Ammon's horn (tissue), 1 donor: ENCODE results near the gene CFAP57.

Experiments used
- DNase-seq: peaks from one replicate; pipeline ENCODE4 v3.0.0-alpha.2; 2016; ENCODE audit warnings: low spot score

CFAP57 gene

DNA sequence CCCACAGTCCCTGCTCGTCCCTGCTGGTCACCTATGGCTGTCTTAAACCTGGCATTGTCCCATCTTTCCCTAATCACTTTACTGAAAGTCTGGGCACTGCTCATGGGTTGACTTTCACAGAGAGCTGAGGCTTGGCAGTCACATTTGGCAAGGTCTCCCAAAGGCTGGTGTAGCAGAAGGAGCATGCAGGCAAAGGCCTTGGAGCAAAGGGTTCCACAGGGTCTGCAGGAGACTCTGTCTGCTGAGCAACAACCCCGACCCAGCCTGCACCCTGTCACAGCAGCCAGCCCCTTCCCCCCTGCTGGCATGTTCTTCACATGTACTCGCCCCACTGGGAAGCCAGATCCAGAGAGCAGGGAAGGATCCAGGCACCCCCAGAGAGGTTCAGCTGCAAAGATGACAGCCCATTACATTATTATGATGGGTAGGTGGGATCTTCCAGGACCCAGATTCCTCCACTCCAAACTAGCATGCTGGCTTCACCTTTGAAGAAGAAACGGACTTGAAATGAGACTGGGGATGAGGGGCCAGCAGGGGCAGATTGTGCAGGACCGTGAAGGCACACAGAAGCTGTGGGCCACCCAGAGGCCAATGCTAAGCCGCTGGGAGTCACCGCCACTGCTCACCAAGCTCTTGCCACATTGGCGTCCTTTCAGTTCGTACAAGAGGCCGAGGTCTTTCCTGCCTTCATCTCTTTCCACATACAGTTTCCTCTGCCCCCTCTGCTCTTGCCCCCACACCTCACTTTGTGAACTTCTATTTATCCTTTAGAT, 83.5 kb downstream of the CFAP57 start:
- DNase-seq, result no peak

- no peak for DNase-seq
Observed at GRCh38 chr1:43256675-43257570, 84.8 kb downstream of the CFAP57 start.

GRCh38 chr1:43258370-43258769, 86.2 kb downstream of the CFAP57 start:
- no peak for DNase-seq

- DNase-seq, result no peak
Observed at GRCh38 chr1:43265431-43265830, 93.3 kb downstream of the CFAP57 start.

- DNase-seq, result no peak
Observed at GRCh38 chr1:43266881-43267280, 94.8 kb downstream of the CFAP57 start.

- DNase-seq, result peak; percentile 40
Observed at GRCh38 chr1:43267291-43267805, 95.2 kb downstream of the CFAP57 start.

DNA sequence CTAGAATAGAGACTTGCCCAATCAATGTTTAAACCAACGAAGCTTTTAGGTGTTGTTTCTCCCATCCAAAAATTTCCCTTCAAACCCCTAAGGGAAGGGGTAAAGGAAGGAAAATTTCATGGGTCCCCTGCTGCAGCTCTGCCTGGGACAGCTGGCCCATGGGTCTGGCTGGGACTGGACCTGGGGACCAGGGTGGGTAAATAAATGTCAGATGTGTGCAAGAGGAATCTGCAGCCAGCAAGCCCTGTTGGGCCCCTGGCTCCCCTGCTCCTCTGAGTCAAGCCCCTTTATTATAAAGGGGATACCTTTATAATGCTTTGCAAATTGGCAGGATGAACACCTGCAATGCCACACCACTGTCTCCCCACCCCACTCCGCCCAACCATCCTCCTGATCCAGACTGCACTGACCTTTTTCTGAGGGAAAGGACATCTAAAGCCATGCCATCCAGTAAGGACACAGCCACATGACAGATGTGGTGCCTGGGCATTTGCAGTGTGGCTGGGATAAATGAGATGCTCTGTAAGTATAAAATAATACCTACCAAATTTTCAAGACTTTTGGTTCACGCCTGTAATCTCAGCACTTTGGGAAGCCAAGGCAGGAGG, 95.8 kb downstream of the CFAP57 start:
- DNase-seq, result no peak

- no peak for DNase-seq
Observed at GRCh38 chr1:43269627-43270375, 97.7 kb downstream of the CFAP57 start, which contains the start of gene TMEM125. Gene TMEM125 (plus strand): TSS chr1:43269983. CDS start chr1:43272723, 2,740 bp downstream.

- DNase-seq, result no peak
Observed at GRCh38 chr1:43270421-43271095, 98.4 kb downstream of the CFAP57 start.

- DNase-seq, result no peak
Observed at GRCh38 chr1:43271186-43272118, 99.3 kb downstream of the CFAP57 start.

- peak; percentile 90 for DNase-seq
Observed at GRCh38 chr1:43272161-43272560, 100.0 kb downstream of the CFAP57 start.

DNA sequence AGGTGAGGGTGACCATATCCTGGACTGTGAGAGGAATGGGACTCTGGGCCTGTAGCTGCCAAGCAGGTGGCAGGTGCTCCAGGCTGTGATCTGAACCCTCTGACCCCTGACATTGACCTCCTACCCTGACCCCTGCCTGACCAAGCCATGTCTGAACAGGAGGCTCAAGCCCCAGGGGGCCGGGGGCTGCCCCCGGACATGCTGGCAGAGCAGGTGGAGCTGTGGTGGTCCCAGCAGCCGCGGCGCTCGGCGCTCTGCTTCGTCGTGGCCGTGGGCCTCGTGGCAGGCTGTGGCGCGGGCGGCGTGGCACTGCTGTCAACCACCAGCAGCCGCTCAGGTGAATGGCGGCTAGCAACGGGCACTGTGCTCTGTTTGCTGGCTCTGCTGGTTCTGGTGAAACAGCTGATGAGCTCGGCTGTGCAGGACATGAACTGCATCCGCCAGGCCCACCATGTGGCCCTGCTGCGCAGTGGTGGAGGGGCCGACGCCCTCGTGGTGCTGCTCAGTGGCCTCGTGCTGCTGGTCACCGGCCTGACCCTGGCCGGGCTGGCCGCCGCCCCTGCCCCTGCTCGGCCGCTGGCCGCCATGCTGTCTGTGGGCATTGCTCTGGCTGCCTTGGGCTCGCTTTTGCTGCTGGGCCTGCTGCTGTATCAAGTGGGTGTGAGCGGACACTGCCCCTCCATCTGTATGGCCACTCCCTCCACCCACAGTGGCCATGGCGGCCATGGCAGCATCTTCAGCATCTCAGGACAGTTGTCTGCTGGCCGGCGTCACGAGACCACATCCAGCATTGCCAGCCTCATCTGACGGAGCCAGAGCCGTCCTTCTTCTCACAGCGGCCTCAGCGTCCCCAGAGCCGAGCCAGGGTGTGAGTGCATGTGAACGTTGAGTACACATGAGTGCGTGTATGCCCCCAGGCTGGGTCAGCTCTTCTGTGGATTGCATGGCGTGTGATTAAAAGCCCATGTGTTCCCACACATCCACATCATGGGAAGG, 100.7 kb downstream of the CFAP57 start:
- no peak for DNase-seq

DNA sequence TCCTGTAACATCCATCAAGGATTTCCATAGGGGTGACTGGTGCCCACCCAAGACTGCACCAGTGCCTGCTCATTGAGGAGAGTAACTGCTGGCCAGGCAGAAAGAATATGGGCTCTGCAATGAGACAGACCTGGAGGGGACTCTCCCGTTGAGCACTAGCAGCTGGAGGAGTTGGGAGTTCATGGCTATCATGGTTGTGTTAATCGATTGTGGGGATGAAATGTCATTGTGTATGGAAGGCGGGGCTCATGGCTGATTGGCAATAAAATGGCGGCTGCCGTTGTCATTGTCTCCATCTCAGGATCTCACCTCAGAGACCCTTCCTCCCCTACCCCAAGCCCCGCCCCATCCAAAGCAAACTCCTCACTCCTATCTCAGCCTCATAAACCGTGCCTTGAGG, 101.6 kb downstream of the CFAP57 start:
- no peak for DNase-seq

- DNase-seq, result no peak
Observed at GRCh38 chr1:43274125-43274803, 102.1 kb downstream of the CFAP57 start.

DNA sequence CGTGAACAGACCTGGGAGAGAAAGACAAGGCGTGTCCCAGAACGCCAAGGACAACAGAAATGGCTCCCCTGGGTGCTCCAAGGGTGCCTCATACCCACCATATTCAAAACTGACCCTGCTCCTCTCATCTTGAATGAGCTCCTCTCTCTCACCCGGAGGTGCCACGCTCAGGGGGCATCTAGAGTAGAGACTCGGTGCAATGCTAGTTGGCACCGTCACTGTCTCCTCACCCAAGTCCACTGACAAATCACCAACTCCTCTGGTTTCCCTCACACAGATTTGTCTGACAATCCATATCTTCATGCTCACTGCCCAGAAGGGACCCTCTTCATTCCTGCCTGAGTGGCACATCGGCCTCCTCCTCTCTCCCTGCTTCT, 102.7 kb downstream of the CFAP57 start:
- no peak for DNase-seq

GRCh38 chr1:43275826-43276620, 103.9 kb downstream of the CFAP57 start:
- DNase-seq, result no peak

DNA sequence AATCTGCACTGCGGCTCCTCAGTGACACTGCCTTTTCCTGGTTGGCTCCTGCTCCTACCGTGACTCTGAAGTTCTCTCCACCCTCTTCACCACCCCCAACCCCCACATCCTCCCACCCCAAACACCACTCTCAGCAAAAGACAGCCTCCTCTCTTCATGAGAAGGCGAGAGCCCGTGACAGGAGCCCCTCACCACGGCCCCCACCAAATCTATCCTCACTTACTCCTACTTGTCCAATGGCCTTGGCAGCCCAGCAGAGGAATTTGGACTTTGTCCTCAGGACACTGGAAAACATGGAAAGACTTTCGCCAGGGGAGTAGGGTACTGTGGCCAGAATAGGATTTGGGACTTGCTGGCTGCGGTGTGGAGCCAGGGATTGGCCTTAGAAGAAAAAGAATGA, 104.5 kb downstream of the CFAP57 start:
- no peak for DNase-seq
